HG03520 (cell line): Measurements from ENCODE around the gene ZSCAN2.
A peak's percentile ranks its signal among the peaks of the same experiment; 100 is the strongest.
"Not testable (repeated sequence)": the region's sequence is repeated elsewhere in the genome, so short reads cannot be mapped to it uniquely, and the experiment has no call there.

Experiments used
- ATAC-seq: cut with Tn5 transposase; IDR thresholded peaks from one replicate; pipeline ENCODE4 v1.9.1; 2021; ENCODE audit warnings: mild to moderate bottlenecking, moderate library complexity; ENCODE audit not compliant: unreplicated experiment

Gene ZSCAN2

GRCh38 chr15:84634228-84634837 lies 33.5 kb downstream of the ZSCAN2 start:
- no peak for ATAC-seq

DNA sequence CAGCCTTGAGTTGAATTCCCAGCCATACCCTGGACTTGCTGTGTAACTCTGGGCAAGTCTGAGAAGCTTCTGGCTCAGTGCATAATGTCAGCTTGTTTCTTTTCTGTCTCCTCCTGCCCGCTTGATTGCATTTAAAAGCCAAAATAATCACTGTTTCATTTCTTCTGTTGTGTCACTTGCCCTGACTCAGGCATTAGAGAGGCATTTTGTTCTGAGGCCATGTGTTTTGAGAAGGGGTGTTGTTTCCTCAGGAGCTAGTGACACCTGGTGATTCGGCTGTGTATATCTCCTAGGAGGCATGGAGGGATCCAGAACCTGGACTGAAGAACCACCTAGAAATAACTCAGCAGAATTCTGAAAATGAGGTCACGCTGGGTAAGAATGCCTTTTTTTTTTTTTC lies 37.3 kb downstream of the ZSCAN2 start:
- ATAC-seq = no peak

DNA sequence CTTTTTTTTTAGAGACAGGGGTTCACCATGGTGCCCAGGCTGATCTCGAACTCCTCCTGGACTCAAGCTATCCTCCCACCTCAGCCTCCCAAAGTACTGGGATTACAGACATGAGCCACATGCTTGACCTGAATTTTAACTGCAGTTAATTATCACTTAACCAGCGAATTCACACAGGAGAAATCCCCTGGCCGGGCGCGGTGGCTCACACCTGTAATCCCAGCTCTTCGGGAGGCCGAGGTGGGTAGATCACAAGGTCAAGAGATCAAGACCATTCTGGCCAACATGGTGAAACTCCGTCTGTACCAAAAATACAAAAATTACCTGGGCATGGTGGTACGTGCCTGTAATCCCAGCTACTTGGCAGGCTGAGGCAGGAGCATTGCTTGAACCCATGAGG lies 41.1 kb downstream of the ZSCAN2 start:
- not testable (repeated sequence) for ATAC-seq

DNA sequence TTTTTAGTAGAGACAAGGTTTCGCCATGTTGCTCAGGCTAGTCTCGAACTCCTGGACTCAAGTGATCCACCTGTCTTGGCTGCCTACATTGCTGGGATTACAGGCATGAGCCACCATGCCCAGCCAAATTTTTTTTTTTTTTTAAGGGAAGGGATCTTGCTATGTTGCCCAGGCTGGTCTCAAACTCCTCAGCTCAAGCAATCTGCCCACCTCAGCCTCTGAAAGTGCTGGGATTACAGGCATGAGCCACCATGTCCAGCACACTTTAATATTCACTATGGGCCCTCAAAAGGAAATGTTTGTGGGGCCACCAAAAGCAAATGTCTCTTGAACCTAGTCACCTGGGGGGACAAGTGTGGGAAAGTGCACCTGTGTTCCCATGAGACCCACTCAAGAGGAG lies 41.8 kb downstream of the ZSCAN2 start:
- not testable (repeated sequence) for ATAC-seq

DNA sequence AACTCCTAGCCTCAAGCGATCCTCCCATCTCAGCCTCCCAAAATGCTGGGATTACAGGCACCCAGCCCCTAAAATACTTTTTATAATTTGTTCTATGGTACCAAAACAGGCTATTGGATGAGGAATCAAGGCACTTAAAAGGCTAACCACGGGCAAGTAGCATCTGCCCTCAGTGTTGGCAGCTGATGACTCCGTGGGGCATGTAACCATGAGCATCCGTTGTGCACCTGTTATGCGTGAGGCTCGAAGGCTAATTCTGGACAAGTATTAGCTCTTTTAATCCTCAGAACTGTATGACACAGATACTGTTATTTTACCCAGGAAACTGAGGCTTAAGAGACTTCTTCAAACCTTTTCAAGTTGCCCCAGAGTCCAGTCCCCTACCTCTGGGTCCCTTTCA lies 43.0 kb downstream of the ZSCAN2 start:
- ATAC-seq = no peak

- ATAC-seq = no peak
Observed at GRCh38 chr15:84645496-84645895, 44.7 kb downstream of the ZSCAN2 start.

GRCh38 chr15:84645997-84646396 lies 45.2 kb downstream of the ZSCAN2 start:
- ATAC-seq = no peak

DNA sequence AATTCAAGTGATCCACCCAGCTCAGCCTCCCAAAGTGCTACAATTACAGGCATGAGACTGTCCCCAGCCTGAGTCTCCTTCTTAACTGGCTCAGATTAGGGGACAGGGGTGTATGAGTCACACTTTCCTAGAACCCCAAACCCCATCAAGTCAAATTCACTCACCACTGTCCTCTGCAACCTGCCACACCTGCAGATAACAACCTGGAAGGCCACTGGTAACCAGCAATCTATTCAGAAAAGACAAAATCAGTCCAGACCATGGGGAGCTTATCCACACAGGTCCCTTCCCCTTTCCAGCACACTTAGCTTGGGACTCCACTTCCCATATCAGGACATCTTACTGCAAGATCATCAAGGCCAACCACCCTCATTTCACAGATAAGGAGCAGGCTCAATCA lies 46.9 kb downstream of the ZSCAN2 start:
- no peak for ATAC-seq

DNA sequence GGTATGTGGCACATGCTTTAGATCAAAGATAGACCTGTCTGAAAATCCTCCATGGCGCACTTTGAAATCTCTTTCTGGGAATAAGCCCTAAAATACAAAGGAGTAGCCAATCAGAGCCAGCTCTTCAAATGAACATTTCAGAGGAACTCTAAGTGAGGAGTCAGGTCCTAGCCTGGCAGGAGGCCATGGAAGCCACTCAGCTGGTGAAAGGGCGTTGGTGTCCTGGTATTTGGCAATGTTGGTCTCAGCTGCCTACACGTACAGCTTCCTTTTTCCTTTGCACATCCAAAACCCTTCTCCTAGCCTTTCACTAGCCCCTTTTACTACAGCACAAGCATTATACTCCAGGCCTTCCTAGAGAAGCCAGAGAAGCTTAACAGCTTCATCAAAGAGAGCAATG lies 47.7 kb downstream of the ZSCAN2 start:
- no peak for ATAC-seq

DNA sequence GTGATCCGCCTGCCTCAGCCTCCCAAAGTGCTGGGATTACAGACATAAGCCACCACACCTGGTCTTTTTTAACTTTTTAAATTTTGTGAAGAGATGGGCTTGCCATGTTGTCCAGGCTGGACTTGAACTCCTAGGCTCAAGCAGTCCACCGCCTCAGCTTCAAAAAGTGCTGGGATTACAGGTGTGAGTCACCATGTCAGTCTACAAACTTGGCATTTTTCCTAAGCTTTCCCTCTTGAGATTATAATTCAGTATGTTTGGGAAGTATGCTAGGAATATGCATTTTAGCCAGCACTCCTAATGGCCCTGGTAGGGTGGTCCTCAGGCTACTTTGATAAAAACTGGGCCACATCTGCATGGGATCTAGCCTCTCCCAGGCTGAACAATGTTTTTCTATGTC lies 48.9 kb downstream of the ZSCAN2 start:
- no peak for ATAC-seq

- ATAC-seq = no peak
Observed at GRCh38 chr15:84653584-84653909, 52.7 kb downstream of the ZSCAN2 start.

- peak; percentile 72 for ATAC-seq
Observed at GRCh38 chr15:84653910-84654688, 53.3 kb downstream of the ZSCAN2 start, which contains the start of gene WDR73. WDR73 (minus strand) TSS chr15:84654283; CDS start chr15:84654274, 9 bp downstream.

- ATAC-seq = no peak
Observed at GRCh38 chr15:84654689-84655453, 54.1 kb downstream of the ZSCAN2 start.

GRCh38 chr15:84656972-84657371 lies 56.2 kb downstream of the ZSCAN2 start:
- no peak for ATAC-seq

DNA sequence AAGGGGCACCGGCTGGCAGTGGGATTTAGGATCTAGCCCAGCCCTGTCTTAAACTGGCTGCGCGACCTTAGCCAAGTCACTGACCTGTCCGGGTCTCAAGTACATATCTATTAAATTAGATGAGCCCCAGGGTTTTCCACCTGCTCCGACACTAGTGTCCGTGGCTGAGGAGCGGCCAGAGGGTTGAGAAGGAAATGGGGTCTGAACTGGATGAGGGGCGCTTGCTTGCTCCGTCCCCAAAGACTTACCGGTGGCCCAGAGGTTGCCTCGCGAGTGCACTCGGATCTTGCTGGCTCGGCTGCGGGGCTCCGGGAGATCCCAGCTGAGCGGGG lies 56.9 kb downstream of the ZSCAN2 start:
- ATAC-seq = no peak

GRCh38 chr15:84658080-84658787 lies 57.4 kb downstream of the ZSCAN2 start, which contains the start of gene NMB:
NMB (minus strand) TSS chr15:84658199; CDS start chr15:84658152, 47 bp downstream.
- peak; percentile 51 for ATAC-seq

- ATAC-seq = no peak
Observed at GRCh38 chr15:84658788-84659411, 58.1 kb downstream of the ZSCAN2 start.

DNA sequence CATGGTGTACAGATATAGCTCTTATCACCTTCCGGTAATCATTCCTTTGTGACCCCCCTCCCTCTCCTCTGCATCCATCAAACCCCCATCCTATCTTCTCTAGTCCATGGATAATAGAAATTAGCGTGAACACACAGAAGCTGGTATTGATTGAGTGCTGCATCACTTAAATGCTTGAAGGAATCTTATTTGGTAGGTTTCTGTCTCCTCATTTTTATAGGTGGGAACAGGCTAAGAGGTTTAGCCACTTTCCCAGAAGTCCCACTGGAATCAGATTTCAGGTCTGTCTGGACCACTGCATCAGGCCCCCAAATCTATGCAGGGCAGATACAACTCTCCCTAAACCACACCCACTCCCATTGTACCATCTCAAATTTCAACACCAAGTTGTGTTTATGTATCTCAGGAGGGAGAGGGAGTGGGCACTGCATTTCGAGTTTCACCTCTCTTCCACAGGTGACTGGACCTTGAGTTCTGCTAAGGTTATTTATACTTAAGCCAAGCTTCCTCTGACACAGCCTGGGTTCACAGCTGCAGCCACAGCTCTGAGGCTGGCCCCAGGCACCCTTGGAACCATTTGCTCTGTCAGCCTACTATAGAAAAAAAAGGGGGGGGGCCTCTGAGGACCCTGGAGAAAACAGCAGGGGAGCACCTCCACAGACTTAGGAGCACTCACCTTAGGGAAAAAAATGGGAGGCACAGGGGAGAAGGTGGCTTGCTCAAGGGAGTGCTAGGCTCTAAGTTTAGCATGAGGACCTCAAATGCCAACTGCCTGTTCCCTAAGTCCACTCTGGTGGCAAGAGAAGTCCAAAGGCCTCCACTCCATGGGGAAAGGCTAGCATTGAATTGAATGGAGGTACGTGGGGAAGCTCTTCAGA lies 59.3 kb downstream of the ZSCAN2 start:
- no peak for ATAC-seq

DNA sequence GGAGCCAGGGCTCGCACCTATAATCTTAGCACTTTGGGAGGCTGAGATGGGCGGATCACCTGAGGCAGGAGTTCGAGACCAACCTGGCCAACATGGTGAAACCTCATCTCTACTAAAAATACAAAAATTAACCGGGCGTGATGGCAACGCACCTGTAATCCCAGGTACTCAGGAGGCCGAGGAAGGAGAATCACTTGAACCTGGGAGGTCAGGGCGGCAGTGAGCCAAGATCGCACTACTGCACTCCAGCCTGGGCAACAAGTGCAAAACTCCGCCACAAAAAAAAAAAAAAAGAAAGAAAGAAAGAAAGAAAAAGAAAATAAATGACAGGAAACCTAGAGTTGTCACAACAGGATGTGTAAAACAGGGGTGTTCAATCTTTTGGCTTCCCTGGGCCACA lies 60.2 kb downstream of the ZSCAN2 start:
- ATAC-seq = no peak

- ATAC-seq = no peak
Observed at GRCh38 chr15:84666373-84666772, 65.6 kb downstream of the ZSCAN2 start.
